Lower leg skin (tissue), 4 donors: ENCODE results near the gene ARID1B. TPM values are rescaled to one million over a fixed set of nuclear protein-coding genes. Genes with fewer than 3 reads are reported as not detected.

Experiments
- DNase-seq, 2 donors: peaks; one replicate each; pipeline ENCODE4 v3.0.0-alpha.2; 2019; ENCODE audit warnings: low spot score in 2 of 2
- H3K4me3 ChIP-seq: fragments of 200-600 bp; sonication (generic); 2 replicates; pipeline ENCODE4 v1.5.1; 2017; ENCODE audit warnings: mild to moderate bottlenecking, low read depth; ENCODE audit not compliant: poor library complexity, severe bottlenecking
- CTCF ChIP-seq, 3 donors: fragments of 450-650 bp; IDR thresholded peaks; one replicate each; pipeline ENCODE4 v1.5.1; 2016; ENCODE audit warnings: antibody characterized with exemption in 3 of 3, mild to moderate bottlenecking in 3 of 3, moderate library complexity in 2 of 3
- POLR2A ChIP-seq, 2 donors: fragments of 450-650 bp; IDR thresholded peaks; one replicate each; pipeline ENCODE4 v1.6.1; 2016 to 2017; ENCODE audit warnings: antibody characterized with exemption in 2 of 2, mild to moderate bottlenecking in 1 of 2, moderate library complexity in 1 of 2
- WGBS, 2 donors: methylation state at CpG; one replicate each; pipeline ENCODE4 v1.1.5; 2018; 5-methylcytosine and 5-hydroxymethylcytosine counted together
- intact Hi-C: fragments of 100-400 bp; cut with DNase I; formaldehyde crosslinking; loops from one replicate; pipeline ENCODE4 v1.15.0; 2023; ENCODE audit warnings: low total_unique reads
- total RNA-seq, 4 donors: library from RNA; depleted of rRNA; stranded (reverse); fragments of >200 nt; gene quantifications; one replicate each; pipeline ENCODE4 v1.1.0, GENCODE V29; 2016

The ARID1B gene
- total RNA-seq, 4 donors from 2014 or later: 87.3 to 132 (median 102) TPM

GRCh38 chr6:157194110-157194509 is 416.9 kb downstream of the ARID1B start:
- intact Hi-C loops: no loop called here
- TF ChIP-seq POLR2A (IDR thresholded peaks at IDR 0.05): no peak
- no peak for TF ChIP-seq CTCF (IDR thresholded peaks at IDR 0.05)
- 57 to 59% methylated on average over 2 of the region's 2 CpGs for WGBS, 2 donors
- H3K4me3 ChIP-seq: no peak overlapping the region
- DNase-seq: no peak

GRCh38 chr6:157194643-157195042 is 417.5 kb downstream of the ARID1B start:
- 80 to 82% methylated on average over 3 of the region's 3 CpGs for WGBS, 2 donors
- TF ChIP-seq CTCF (IDR thresholded peaks at IDR 0.05) (no peak), POLR2A (IDR thresholded peaks at IDR 0.05) (no peak)
- no peak overlapping the region for H3K4me3 ChIP-seq
- no peak for DNase-seq
- intact Hi-C loops: no loop called here

- no peak for DNase-seq
- intact Hi-C loops: no loop called here
- H3K4me3 ChIP-seq: no peak overlapping the region
- TF ChIP-seq POLR2A (IDR thresholded peaks at IDR 0.05) (no peak), CTCF (IDR thresholded peaks at IDR 0.05) (no peak)
- WGBS, 2 donors: 81 to 96% methylated on average over 6 of the region's 6 CpGs
Observed at GRCh38 chr6:157196391-157196790, 419.2 kb downstream of the ARID1B start.

- peak in 1 of 2 donors; percentile 88 for DNase-seq
- TF ChIP-seq POLR2A (IDR thresholded peaks at IDR 0.05): no peak
- intact Hi-C loops: no loop called here
- H3K4me3 ChIP-seq: no peak overlapping the region
- WGBS, 2 donors: 34 to 55% methylated on average over 15 of the region's 15 CpGs
Observed at GRCh38 chr6:157198425-157199279, 421.5 kb downstream of the ARID1B start.

GRCh38 chr6:157200117-157200516 is 422.9 kb downstream of the ARID1B start:
- no peak for TF ChIP-seq POLR2A (IDR thresholded peaks at IDR 0.05)
- no peak for TF ChIP-seq CTCF (IDR thresholded peaks at IDR 0.05)
- intact Hi-C loops: no loop called here
- no peak for DNase-seq
- WGBS, 2 donors: 80 to 86% methylated on average over 10 of the region's 10 CpGs
- H3K4me3 ChIP-seq: no peak overlapping the region

GRCh38 chr6:157200611-157201010 is 423.4 kb downstream of the ARID1B start:
- 80 to 82% methylated on average over 7 to 14 of the region's 17 CpGs for WGBS, 2 donors
- no peak overlapping the region for H3K4me3 ChIP-seq
- DNase-seq: no peak
- no peak for TF ChIP-seq CTCF (IDR thresholded peaks at IDR 0.05)
- TF ChIP-seq POLR2A (IDR thresholded peaks at IDR 0.05): no peak
- intact Hi-C loops: no loop called here
